ENCODE results near the gene SMPD3.

DNA sequence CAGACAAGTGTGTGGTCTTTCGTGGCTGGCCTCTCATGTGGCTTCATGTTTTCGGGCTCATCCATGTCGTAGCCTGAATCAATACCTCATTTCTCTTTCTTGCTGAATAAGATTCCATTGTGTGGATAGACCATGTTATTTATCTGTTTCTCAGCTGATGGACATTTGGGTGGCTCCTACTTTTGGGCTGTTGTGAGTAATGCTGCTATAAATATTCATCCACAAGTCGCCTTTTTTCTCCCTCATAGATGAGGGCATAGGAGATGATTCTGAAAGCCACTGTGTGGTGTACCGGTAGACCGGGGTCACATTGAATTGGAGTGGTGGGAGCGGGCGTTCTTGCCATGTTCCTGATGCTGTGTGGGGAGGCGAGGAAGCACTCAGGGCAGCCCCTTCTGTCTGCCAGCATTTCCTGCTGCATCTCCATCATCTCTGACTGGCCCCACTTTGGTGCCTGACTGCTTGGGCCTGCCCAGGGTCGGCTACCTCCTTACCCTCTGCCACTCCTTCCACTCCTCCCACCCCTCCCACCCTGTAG lies 97.4 kb downstream of the SMPD3 start:
- TF ChIP-seq GATA3 (IDR thresholded peaks at IDR 0.05; ENCODE audit: low read depth, low read length) (no peak), GATA2 (IDR thresholded peaks at IDR 0.05; ENCODE audit: low read depth, low read length) (no peak)
